Measurements from ENCODE around the gene NPM3. TPM values are rescaled to one million over a fixed set of nuclear protein-coding genes. Genes with fewer than 3 reads are reported as not detected.

The NPM3 gene
- total RNA-seq, 1 donor from 2014 or later: 28.7 TPM

DNA sequence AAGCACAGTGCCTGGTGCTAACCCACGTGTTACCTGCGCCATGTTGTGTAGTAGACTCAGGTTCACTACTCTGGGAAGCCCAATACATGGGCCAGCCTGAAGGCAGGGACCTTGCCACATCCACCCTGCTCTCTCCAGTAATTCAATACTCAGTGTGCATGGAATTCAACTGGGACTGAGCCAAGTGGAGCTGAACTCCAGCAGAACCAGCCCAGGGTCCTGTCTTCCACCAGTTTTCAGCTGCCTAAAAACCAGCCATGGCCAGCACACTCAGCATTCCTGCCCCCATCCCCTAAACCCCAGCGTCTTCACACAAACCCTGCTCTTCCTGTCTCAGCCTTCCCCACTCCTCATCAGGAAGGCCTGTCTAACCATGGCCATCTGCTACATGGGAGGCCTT, 22.7 kb downstream of the NPM3 start:
- Histone ChIP-seq H3K4me1 (no peaks in the 10 kb centered on the region), H3K36me3 (no peaks in the 10 kb centered on the region), H3K27ac (no peak overlapping the region), H3K27me3 (no peaks in the 10 kb centered on the region), H3K9me3 (no peaks in the 10 kb centered on the region), H3K4me3 (no peak overlapping the region)
- DNase-seq (ENCODE audit: low spot score in 2 of 2): no peak
- TF ChIP-seq, protein P1, sequence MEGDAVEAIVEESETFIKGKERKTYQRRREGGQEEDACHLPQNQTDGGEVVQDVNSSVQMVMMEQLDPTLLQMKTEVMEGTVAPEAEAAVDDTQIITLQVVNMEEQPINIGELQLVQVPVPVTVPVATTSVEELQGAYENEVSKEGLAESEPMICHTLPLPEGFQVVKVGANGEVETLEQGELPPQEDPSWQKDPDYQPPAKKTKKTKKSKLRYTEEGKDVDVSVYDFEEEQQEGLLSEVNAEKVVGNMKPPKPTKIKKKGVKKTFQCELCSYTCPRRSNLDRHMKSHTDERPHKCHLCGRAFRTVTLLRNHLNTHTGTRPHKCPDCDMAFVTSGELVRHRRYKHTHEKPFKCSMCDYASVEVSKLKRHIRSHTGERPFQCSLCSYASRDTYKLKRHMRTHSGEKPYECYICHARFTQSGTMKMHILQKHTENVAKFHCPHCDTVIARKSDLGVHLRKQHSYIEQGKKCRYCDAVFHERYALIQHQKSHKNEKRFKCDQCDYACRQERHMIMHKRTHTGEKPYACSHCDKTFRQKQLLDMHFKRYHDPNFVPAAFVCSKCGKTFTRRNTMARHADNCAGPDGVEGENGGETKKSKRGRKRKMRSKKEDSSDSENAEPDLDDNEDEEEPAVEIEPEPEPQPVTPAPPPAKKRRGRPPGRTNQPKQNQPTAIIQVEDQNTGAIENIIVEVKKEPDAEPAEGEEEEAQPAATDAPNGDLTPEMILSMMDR (IDR thresholded peaks at IDR 0.05): no peak
- intact Hi-C loops (cut with DNase I): no loop called here

GRCh38 chr10:101759309-101760247, 23.7 kb downstream of the NPM3 start:
- H3K36me3 ChIP-seq: no peaks in the 10 kb centered on the region
- H3K9me3 ChIP-seq: no peaks in the 10 kb centered on the region
- H3K4me3 ChIP-seq: no peak overlapping the region
- no peak overlapping the region for H3K27ac ChIP-seq
- DNase-seq (ENCODE audit: low spot score in 2 of 2): no peak
- H3K27me3 ChIP-seq: no peaks in the 10 kb centered on the region
- no peaks in the 10 kb centered on the region for H3K4me1 ChIP-seq
- TF ChIP-seq, protein P1 (IDR thresholded peaks at IDR 0.05): no peak
- intact Hi-C loops (cut with DNase I): no loop called here

- H3K27me3 ChIP-seq: no peaks in the 10 kb centered on the region
- H3K9me3 ChIP-seq: no peaks in the 10 kb centered on the region
- no peak overlapping the region for H3K27ac ChIP-seq
- no peak for DNase-seq (ENCODE audit: low spot score in 2 of 2)
- H3K4me1 ChIP-seq: no peaks in the 10 kb centered on the region
- no peaks in the 10 kb centered on the region for H3K36me3 ChIP-seq
- TF ChIP-seq, protein P1 (IDR thresholded peaks at IDR 0.05): no peak
- H3K4me3 ChIP-seq: no peak overlapping the region
- intact Hi-C loops (cut with DNase I): no loop called here
Observed at GRCh38 chr10:101758858-101759257, 24.4 kb downstream of the NPM3 start.

GRCh38 chr10:101752241-101752640, 31.0 kb downstream of the NPM3 start:
- Histone ChIP-seq H3K4me3 (no peak overlapping the region), H3K36me3 (no peaks in the 10 kb centered on the region), H3K27me3 (no peaks in the 10 kb centered on the region), H3K27ac (no peak overlapping the region), H3K4me1 (no peaks in the 10 kb centered on the region), H3K9me3 (no peaks in the 10 kb centered on the region)
- intact Hi-C loops (cut with DNase I): no loop called here
- DNase-seq (ENCODE audit: low spot score in 2 of 2): no peak
- TF ChIP-seq, protein P1 (IDR thresholded peaks at IDR 0.05): no peak

DNA sequence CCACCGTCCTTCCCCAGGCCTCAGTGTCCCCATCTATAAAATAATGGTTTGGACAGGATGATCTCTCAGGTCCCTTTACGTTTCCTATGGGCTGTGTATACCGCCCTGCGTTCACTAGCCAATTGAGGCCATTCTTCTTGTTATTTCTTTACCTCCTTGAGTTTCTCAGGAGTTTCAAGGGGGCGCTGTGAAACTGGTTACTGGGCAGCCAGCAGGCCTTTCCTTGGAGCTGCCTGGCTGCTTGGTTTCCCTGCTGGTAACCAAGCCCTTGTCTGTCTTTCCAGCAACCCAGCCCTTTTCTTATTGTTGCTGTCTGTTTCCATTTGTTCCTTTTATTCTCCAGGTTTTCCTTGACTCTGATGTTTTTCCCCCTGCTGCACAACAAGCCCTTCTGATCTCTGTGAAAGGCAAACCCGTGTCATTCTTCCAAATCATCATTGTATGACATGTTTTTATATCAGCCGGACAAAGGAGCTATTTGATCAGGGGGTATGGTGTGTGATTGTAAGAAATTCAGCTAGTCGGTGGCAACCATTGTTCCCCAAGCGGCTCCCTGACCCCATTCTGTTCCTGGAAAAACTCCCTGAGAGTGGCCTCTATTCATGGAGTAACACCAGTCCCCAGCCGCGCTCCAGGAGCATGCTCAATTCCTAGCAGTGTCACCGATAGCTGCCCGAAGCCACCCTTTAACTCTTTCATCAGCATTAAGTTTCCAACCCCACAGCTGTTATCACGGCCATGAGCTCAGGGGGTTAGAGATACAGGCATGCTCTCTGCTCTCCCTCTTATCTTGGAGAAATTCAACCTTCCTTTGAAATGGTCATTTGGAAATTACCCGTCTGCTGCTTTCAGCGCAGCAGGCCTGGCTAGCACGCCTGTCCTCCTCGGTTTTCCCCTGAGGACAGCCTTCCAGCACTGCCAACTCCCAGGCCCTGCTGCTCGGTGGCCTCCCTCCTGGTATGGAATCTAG, 33.9 kb downstream of the NPM3 start:
- no peaks in the 10 kb centered on the region for H3K27me3 ChIP-seq
- H3K27ac ChIP-seq: no peak overlapping the region
- H3K4me1 ChIP-seq: no peaks in the 10 kb centered on the region
- DNase-seq (ENCODE audit: low spot score in 2 of 2): no peak
- intact Hi-C loops (cut with DNase I): no loop called here
- no peak overlapping the region for H3K4me3 ChIP-seq
- TF ChIP-seq, protein P1 (IDR thresholded peaks at IDR 0.05): no peak
- H3K36me3 ChIP-seq: no peaks in the 10 kb centered on the region
- no peaks in the 10 kb centered on the region for H3K9me3 ChIP-seq

Measured in ascending aorta (tissue), 2 donors.